A549 (cell line): ENCODE data around the gene PGBD1.

Experiments used
- CHD4 ChIP-seq: fragments of 200-600 bp; sonication (generic); IDR thresholded peaks from 2 replicates; pipeline ENCODE4 v1.6.1; 2016; ENCODE audit warnings: antibody characterized with exemption, mild to moderate bottlenecking, borderline replicate concordance
- CTCF ChIP-seq: fragments of >200 bp; sonication (Bioruptor Twin); formaldehyde crosslinking; IDR thresholded peaks from 3 replicates; pipeline ENCODE4 v1.5.1; 2016
- EP300 ChIP-seq, 2 experiments: fragments of >200 bp; sonication (Bioruptor Twin); formaldehyde crosslinking; IDR thresholded peaks; 2 replicates in 1 of 2; 3 replicates in 1 of 2; pipeline ENCODE4 v1.6.1; 2016 to 2017
- JUNB ChIP-seq: fragments of >200 bp; sonication (Bioruptor Twin); formaldehyde crosslinking; IDR thresholded peaks from 2 replicates; pipeline ENCODE4 v1.6.1; 2016
- RFX5 ChIP-seq: fragments of 450-650 bp; IDR thresholded peaks from 2 replicates; pipeline ENCODE4 v1.7.1; 2014; ENCODE audit warnings: antibody characterized with exemption, mild to moderate bottlenecking, moderate library complexity

GRCh38 chr6:28232785-28233184, 48.6 kb upstream of the PGBD1 start:
- TF ChIP-seq CTCF = no peak
- TF ChIP-seq EP300 (IDR thresholded peaks at IDR 0.05) = no peak
- TF ChIP-seq RFX5 = no peak
- TF ChIP-seq JUNB = no peak
- TF ChIP-seq CHD4 = no peak
